AG04449 (cell line): ENCODE data around the gene NTF4.
A peak's percentile ranks its signal among the peaks of the same experiment; 100 is the strongest.

Experiments
- CTCF ChIA-PET: fragments of 350-600 bp; formaldehyde crosslinking; extraction: SDS; loops from one replicate; lab custom pipeline; 2021; ENCODE audit warnings: antibody characterized with exemption; lab: Yijun Ruan, JAX
- POLR2A ChIA-PET: fragments of 400-600, 350-600 bp; formaldehyde crosslinking; extraction: SDS; loops from one replicate; lab custom pipeline; 2020; ENCODE audit warnings: antibody characterized with exemption, inconsistent platforms; lab: Yijun Ruan, JAX
- DNase-seq: peaks from one replicate; pipeline ENCODE4 v3.0.0-alpha.2; 2010; ENCODE audit warnings: low read depth, low spot score
- H3K4me3 ChIP-seq: 2 replicates; pipeline ENCODE4 v1.5.1; 2011; ENCODE audit warnings: low read depth, mild to moderate bottlenecking, control low read depth, low read length
- TF ChIP-seq, protein P1 (sequence below): IDR thresholded peaks from one replicate; pipeline ENCODE4 v1.5.1; 2011; ENCODE audit warnings: mild to moderate bottlenecking, moderate library complexity, low read length, control low read depth, inconsistent platforms; ENCODE audit not compliant: insufficient read depth; ENCODE audit errors: missing control alignments

Gene NTF4

DNA sequence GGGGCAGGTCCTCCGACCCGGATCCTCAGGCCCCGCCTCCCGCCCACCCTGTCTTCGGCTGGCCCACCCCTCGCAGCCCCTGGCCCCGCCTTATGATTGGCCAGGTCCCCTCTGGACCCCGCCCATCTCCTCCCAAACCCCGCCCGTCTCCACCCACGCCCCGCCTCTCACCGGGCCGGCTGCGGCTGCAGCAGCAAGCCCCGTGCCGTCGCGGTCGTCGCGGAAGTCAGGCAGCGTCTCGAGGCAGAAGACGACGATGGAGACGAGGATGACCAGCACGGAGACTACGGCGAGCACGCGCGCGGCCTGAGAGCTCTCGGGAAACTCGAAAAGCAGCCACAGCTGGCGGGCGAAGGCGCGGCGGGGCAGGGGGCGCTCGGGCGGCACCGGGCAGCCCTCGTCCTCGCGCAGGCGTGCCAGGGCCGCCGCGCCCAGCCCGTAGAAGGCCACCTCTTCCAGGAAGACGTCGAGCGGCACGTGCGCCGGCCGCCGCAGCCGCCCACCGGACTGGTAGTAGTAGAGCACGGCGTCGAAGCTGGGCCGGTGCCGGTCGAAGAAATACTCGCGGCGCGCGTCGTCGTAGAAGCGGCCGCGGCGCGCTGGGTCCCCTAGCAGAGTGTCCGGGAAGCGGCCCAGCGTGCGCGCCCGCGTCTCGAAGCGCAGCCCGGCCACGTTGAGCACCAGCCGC, 7.4 kb upstream of the NTF4 start:
- H3K4me3 ChIP-seq = peak overlapping the region; percentile 12; the same call in 1 of the 2 replicates
- no peak for DNase-seq
- TF ChIP-seq, protein P1, sequence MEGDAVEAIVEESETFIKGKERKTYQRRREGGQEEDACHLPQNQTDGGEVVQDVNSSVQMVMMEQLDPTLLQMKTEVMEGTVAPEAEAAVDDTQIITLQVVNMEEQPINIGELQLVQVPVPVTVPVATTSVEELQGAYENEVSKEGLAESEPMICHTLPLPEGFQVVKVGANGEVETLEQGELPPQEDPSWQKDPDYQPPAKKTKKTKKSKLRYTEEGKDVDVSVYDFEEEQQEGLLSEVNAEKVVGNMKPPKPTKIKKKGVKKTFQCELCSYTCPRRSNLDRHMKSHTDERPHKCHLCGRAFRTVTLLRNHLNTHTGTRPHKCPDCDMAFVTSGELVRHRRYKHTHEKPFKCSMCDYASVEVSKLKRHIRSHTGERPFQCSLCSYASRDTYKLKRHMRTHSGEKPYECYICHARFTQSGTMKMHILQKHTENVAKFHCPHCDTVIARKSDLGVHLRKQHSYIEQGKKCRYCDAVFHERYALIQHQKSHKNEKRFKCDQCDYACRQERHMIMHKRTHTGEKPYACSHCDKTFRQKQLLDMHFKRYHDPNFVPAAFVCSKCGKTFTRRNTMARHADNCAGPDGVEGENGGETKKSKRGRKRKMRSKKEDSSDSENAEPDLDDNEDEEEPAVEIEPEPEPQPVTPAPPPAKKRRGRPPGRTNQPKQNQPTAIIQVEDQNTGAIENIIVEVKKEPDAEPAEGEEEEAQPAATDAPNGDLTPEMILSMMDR = no peak
- ChIA-PET CTCF (interaction anchor here (1.1 to 3.0 kb wide), 4 partner anchors 72 to 136 kb away, joined by 5 to 30 read pairs (median 10); partner anchors contain the start of genes GYS1 and RUVBL2), POLR2A (interaction anchor here (1.4 kb wide), 1 partner anchor 79 kb away, joined by 5 read pairs; the partner anchor contains the start of genes GYS1 and RUVBL2)

- ChIA-PET POLR2A (interaction anchor here (0.7 kb wide), 1 partner anchor 78 kb away, joined by 3 read pairs; no protein-coding TSS in a partner anchor), CTCF (interaction anchor here (0.9 to 3.0 kb wide), 8 partner anchors 9 to 156 kb away, joined by 3 to 15 read pairs (median 6); no protein-coding TSS in a partner anchor)
- no peak for DNase-seq
- no peak overlapping the region for H3K4me3 ChIP-seq
- TF ChIP-seq, protein P1 = no peak
These were observed 5.8 kb upstream of the NTF4 start for GRCh38 chr19:49070416-49070815.

DNA sequence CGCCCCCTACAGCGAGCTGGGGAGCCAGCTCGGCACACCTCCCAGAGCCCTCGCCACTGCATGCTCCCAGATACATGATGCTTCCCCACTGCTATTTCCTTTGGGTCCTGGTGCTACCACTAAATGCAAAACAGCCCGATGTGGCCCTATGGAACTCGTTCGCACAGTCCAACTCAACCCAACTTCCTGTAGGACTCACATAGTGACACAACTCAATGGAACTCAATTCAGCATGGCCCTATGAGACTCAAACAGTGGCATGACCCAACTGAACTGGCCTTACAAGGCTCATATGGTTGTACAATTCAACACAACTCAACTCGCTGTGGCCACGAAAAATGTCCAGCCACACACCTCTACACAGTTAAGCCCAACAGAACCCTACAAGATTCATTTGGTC, 4.4 kb upstream of the NTF4 start:
- no peak for DNase-seq
- TF ChIP-seq, protein P1 = no peak
- no peak overlapping the region for H3K4me3 ChIP-seq
- ChIA-PET POLR2A (interaction anchor here (1.0 kb wide), 1 partner anchor 69 kb away, joined by 3 read pairs; no protein-coding TSS in a partner anchor), CTCF (interaction anchor here (0.9 to 3.0 kb wide), 12 partner anchors 8 to 232 kb away, joined by 3 to 15 read pairs (median 4); partner anchors contain the start of gene CGB7)

DNA sequence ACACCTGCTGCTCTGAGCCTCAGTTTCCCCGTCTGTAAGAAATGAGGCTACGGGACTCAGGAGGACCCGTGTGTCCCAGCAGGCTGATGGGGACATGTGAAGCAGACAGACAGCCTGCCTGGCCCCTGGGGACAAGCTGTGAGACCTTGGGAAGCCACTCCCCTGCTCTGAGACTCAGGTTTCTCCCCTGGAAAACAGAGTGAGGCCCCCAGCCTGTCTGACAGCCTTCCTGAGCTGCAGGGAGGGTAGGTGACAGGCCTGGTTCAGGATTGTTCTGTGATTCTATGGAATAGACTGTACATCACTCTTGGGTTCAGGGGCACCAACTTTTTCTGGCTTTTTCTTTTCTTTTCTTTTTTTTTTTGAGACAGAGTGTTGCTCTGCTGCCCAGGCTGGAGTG, 2.9 kb upstream of the NTF4 start:
- DNase-seq = no peak
- TF ChIP-seq, protein P1 = no peak
- ChIA-PET CTCF (interaction anchor here (1.2 kb wide), 1 partner anchor 68 kb away, joined by 4 read pairs; no protein-coding TSS in a partner anchor), POLR2A (no interaction called here)
- H3K4me3 ChIP-seq = no peak overlapping the region

DNA sequence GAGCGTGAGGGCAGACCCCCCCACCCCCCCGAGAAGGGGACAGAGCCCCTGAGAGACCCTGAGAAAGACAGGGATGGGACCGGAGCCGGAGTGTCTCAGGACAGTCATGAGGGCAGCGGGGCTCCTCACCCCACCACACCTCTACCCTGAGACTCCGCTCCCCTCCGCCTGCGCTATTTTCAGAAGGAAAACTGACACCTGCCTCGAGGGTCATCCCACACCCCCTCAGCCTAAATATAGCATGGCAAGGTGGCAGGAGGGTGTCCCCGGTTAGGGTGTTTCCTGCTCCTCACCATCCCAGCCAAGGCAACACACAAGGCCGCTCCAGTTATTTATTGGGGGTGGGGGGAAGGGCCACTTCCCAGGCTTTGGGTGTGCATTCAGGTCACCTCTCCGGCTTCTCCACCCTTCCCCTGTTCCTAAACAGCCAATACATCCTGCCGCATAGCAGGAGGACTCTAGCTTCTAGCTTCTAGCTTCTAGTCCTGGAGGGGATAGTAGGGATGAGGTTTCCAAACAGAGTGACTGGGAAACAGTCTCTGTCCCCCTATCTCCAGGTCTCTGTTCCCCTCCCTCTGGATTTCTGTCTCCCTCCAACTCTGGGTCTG, 1.4 kb upstream of the NTF4 start:
- ChIA-PET POLR2A (interaction anchor here (1.4 kb wide), 1 partner anchor 10 kb away, joined by 5 read pairs; no protein-coding TSS in a partner anchor), CTCF (interaction anchor here (0.5 to 1.6 kb wide), 5 partner anchors 8 to 252 kb away, joined by 3 to 9 read pairs (median 4); no protein-coding TSS in a partner anchor)

More for the DNA sequence above, 1.4 kb upstream of the NTF4 start:
- no peak for DNase-seq
- TF ChIP-seq, protein P1 = no peak
- H3K4me3 ChIP-seq = no peak overlapping the region
